Measurements from ENCODE around the gene COTL1.
"Not testable (repeated sequence)": the region's sequence is repeated elsewhere in the genome, so short reads cannot be mapped to it uniquely, and the experiment has no call there.

Gene COTL1

DNA sequence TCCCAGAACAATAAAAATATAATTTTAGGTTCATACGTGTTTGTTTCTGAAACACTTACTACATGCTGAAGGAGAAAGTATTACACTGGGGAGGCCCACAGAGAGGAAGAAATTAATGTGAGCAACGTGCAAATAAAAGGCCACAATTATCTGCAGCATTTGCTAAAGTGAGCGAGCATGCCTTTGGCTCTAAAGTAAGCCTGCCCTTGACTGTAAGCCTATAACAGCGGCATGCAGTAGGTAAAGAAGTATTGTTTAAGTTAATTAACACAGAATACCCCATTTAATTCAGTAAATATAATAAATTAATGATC lies 13.2 kb upstream of the COTL1 start:
- no peak overlapping the region for H3K27ac ChIP-seq
- no peak for TF ChIP-seq CTCF (conservative IDR thresholded peaks at IDR 0.05)

- no peak overlapping the region for H3K27ac ChIP-seq
- no peak for TF ChIP-seq CTCF (conservative IDR thresholded peaks at IDR 0.05)
Observed at GRCh38 chr16:84630446-84631152, 12.7 kb upstream of the COTL1 start.

GRCh38 chr16:84630009-84630408 lies 12.1 kb upstream of the COTL1 start:
- no peak overlapping the region for H3K27ac ChIP-seq
- TF ChIP-seq CTCF (conservative IDR thresholded peaks at IDR 0.05), result no peak

DNA sequence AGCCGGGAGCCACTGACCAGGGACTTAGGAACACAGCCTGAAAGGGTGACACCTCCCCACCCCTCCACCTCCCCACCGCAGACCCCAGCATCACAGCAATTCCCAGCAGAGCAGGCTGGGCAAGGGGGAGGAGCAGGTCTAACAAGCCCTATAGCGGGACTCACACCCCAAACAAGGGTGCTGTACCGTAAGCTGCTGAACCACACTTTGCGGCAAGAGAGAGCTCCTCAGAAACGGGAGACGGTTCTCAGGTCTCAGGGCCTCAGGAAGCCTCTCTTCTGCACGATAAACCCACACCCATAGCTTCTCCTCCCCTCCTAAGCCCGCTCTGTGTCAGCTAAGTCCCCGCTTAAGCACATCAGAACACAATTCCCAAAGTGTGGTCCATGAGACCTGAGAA lies 11.7 kb upstream of the COTL1 start:
- TF ChIP-seq CTCF (conservative IDR thresholded peaks at IDR 0.05), result no peak
- no peak overlapping the region for H3K27ac ChIP-seq

- H3K27ac ChIP-seq, result no peak overlapping the region
- TF ChIP-seq CTCF (conservative IDR thresholded peaks at IDR 0.05), result no peak
Observed at GRCh38 chr16:84628226-84628731, 10.4 kb upstream of the COTL1 start.

- no peak for TF ChIP-seq CTCF (conservative IDR thresholded peaks at IDR 0.05)
Observed at GRCh38 chr16:84625556-84625955, 7.7 kb upstream of the COTL1 start.

DNA sequence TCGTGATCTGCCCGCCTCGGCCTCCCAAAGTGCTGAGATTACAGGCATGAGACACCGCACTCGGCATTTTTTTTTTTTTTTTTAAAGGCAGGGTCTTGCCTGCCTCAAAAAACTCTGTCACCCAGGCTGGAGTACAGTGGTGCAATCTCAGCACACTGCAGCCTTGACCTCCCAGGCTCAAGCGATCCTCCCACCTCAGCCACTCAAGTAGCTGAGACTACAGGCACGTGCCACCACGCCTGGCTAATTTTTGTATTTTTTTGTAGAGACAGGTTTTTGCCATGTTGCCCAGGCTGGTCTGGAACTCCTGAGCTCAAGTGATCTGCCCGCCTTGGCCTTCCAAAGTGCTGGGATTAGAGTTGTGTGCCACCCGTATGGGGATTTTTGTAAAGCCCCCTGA lies 3.0 kb upstream of the COTL1 start:
- not testable (repeated sequence) for H3K27ac ChIP-seq

More at GRCh38 chr16:84625556-84625955, 7.7 kb upstream of the COTL1 start:
- H3K27ac ChIP-seq, result no peak overlapping the region

Measured in VCaP (cell line).